HepG2 (cell line): ENCODE measurements around the gene NCOA4. TPM values are rescaled to one million over a fixed set of nuclear protein-coding genes. Genes with fewer than 3 reads are reported as not detected.

Experiments
- ETS1 ChIP-seq: sonication (generic); formaldehyde crosslinking; IDR thresholded peaks from 2 replicates; pipeline ENCODE4 v1.4.0; 2020; ENCODE audit warnings: missing genetic modification reagents
- GTF2F1 ChIP-seq: fragments of 150-350 bp; IDR thresholded peaks from 2 replicates; pipeline ENCODE4 v1.6.1; 2014; ENCODE audit warnings: low read length
- IRF1 ChIP-seq: sonication (generic); formaldehyde crosslinking; IDR thresholded peaks from 2 replicates; pipeline ENCODE4 v1.4.0; 2020; ENCODE audit warnings: low read depth, mild to moderate bottlenecking, missing genetic modification reagents
- KDM5A ChIP-seq: fragments of 200-600 bp; sonication (generic); IDR thresholded peaks from 2 replicates; pipeline ENCODE4 v1.7.0; 2018; ENCODE audit warnings: antibody characterized with exemption, mild to moderate bottlenecking, low read length, borderline replicate concordance
- NCOA1 ChIP-seq: sonication (generic); formaldehyde crosslinking; IDR thresholded peaks from 2 replicates; pipeline ENCODE4 v1.9.0; 2021; ENCODE audit warnings: missing genetic modification reagents
- RFX5 ChIP-seq: IDR thresholded peaks from 2 replicates; pipeline ENCODE4 v1.6.1; 2011; ENCODE audit warnings: low read depth, low read length, improper control_type of control experiment
- RXRB ChIP-seq: IDR thresholded peaks from 2 replicates; pipeline ENCODE4 v1.6.1; 2016; ENCODE audit warnings: borderline replicate concordance, missing genetic modification reagents, missing compliant biosample characterization
- YEATS2 ChIP-seq: sonication (generic); formaldehyde crosslinking; IDR thresholded peaks from 2 replicates; pipeline ENCODE4 v1.4.0; 2020; ENCODE audit warnings: missing genetic modification reagents, borderline replicate concordance
- ZHX2 ChIP-seq, 2 experiments: sonication (generic) in 1 of 2; formaldehyde crosslinking in 1 of 2; IDR thresholded peaks; 2 replicates each; pipeline versions ENCODE4 v1.6.1 to v1.9.0; 2014 to 2022; ENCODE audit warnings: antibody characterized with exemption in 1 of 2, borderline replicate concordance in 1 of 2, inconsistent platforms in 1 of 2, low read depth in 1 of 2, missing genetic modification reagents in 1 of 2
- ZNF281 ChIP-seq: sonication (generic); formaldehyde crosslinking; IDR thresholded peaks from 2 replicates; pipeline ENCODE4 v1.4.0; 2020; ENCODE audit warnings: missing genetic modification reagents, borderline replicate concordance
- ZNF451 ChIP-seq: sonication (generic); formaldehyde crosslinking; IDR thresholded peaks from 2 replicates; pipeline ENCODE4 v1.5.0; 2020; ENCODE audit warnings: mild to moderate bottlenecking, missing genetic modification reagents
- ZNF672 ChIP-seq: sonication (generic); formaldehyde crosslinking; IDR thresholded peaks from 2 replicates; pipeline ENCODE4 v1.8.1; 2022; ENCODE audit warnings: missing genetic modification reagents
- ZNF710 ChIP-seq: sonication (generic); formaldehyde crosslinking; IDR thresholded peaks from 2 replicates; pipeline ENCODE4 v1.5.0; 2020; ENCODE audit warnings: mild to moderate bottlenecking, missing genetic modification reagents, borderline replicate concordance
- ZNF773 ChIP-seq: sonication (generic); formaldehyde crosslinking; IDR thresholded peaks from 2 replicates; pipeline ENCODE4 v1.4.0; 2020; ENCODE audit warnings: missing genetic modification reagents, borderline replicate concordance
- polyA plus RNA-seq, 8 experiments: library from polyadenylated mRNA; depleted of rRNA in 3 of 8; stranded (reverse) in 7 of 8; unstranded in 1 of 8; fragments of >200 nt; fragmentation: Illumina TruSeq in 4 of 8; extraction: Trizol in 4 of 8; gene quantifications; 2 replicates each; pipeline versions ENCODE4 v1.2.1 to v1.2.3, GENCODE V29; 2011 to 2016; ENCODE audit warnings: low read depth in 4 of 8, missing spikeins in 1 of 8, mixed read lengths in 1 of 8; ENCODE audit not compliant: insufficient read depth in 1 of 8
- total RNA-seq, 5 experiments: library from RNA; depleted of rRNA; stranded (reverse); fragments of >200 nt; fragmentation: Illumina TruSeq; extraction: Trizol; gene quantifications; 2 replicates each; pipeline ENCODE4 v1.2.3, GENCODE V29; 2016; ENCODE audit warnings: low read depth in 1 of 5

Gene NCOA4
- total and polyA plus RNA-seq, 2 of the 13 experiments (the other 11 are each of a cell fraction or from before 2014, with no cell fraction given) = 306 to 400 TPM

- no peak for TF ChIP-seq ZNF281
- peak; percentile 32; the same call in 1 of the 2 replicates for TF ChIP-seq YEATS2
- TF ChIP-seq RXRB (CRISPR knock-in tag) = peak; percentile 79
- TF ChIP-seq NCOA1 = 0 out of 2 replicates have a peak, but pooled peaks have one; percentile 51
- no peak for TF ChIP-seq RFX5
- peak; percentile 73; the same call in 1 of the 2 replicates for TF ChIP-seq ZNF451
- no peak for TF ChIP-seq GTF2F1
- no peak for TF ChIP-seq ETS1
- no peak for TF ChIP-seq KDM5A
- no peak for TF ChIP-seq ZHX2 (IDR thresholded peaks at IDR 0.05; ENCODE audit: low read depth)
- TF ChIP-seq ZHX2 (CRISPR knock-in tag; IDR thresholded peaks at IDR 0.05; ENCODE audit: borderline replicate concordance) = no peak
- no peak for TF ChIP-seq ZNF773 (CRISPR knock-in tag)
- no peak for TF ChIP-seq IRF1
- TF ChIP-seq ZNF672 = no peak
- TF ChIP-seq ZNF710 (CRISPR knock-in tag) = peak; percentile 97
Measured at GRCh38 chr10:46035923-46036849, 5.8 kb upstream of the NCOA4 start (continued).
